Cerebellar nuclear complex (tissue), 1 donor: ENCODE results near the gene RAB15.

Experiments
- DNase-seq, 2 experiments: peaks; one replicate each; lab custom pipeline; 2025; lab: John Stamatoyannopoulos, UW

RAB15 gene

GRCh38 chr14:64990296-64990695 is 18.2 kb upstream of the RAB15 start:
- DNase-seq, result no peak

GRCh38 chr14:64987438-64987767 is 15.3 kb upstream of the RAB15 start:
- DNase-seq, result no peak

GRCh38 chr14:64986648-64987437 is 14.7 kb upstream of the RAB15 start, which contains the start of gene FNTB:
TSS of gene FNTB (plus strand) at chr14:64986895. CDS start at chr14:64986954, 59 bp downstream.
- peak; percentile 60 to 91 for DNase-seq

GRCh38 chr14:64983439-64984310 is 11.5 kb upstream of the RAB15 start:
- peak in 1 of 2 experiments; percentile 34 for DNase-seq

- no peak for DNase-seq
Measured at GRCh38 chr14:64979336-64980074, 7.4 kb upstream of the RAB15 start.

GRCh38 chr14:64974563-64974962 is 2.4 kb upstream of the RAB15 start:
- DNase-seq, result no peak

GRCh38 chr14:64973826-64974225 is 1.7 kb upstream of the RAB15 start:
- DNase-seq, result no peak

GRCh38 chr14:64973026-64973442 is 898 bp upstream of the RAB15 start:
- DNase-seq, result peak in 1 of 2 experiments; percentile 23

- no peak for DNase-seq
Measured at GRCh38 chr14:64971491-64971942, 619 bp downstream of the RAB15 start.

GRCh38 chr14:64970776-64971477 is 1.2 kb downstream of the RAB15 start:
- peak in 1 of 2 experiments; percentile 9 for DNase-seq

GRCh38 chr14:64970041-64970440 is 2.1 kb downstream of the RAB15 start:
- no peak for DNase-seq

GRCh38 chr14:64968651-64969050 is 3.5 kb downstream of the RAB15 start:
- DNase-seq, result no peak

GRCh38 chr14:64968167-64968566 is 4.0 kb downstream of the RAB15 start:
- no peak for DNase-seq

- no peak for DNase-seq
Measured at GRCh38 chr14:64966976-64967375, 5.2 kb downstream of the RAB15 start.

GRCh38 chr14:64965356-64966000 is 6.7 kb downstream of the RAB15 start:
- DNase-seq, result no peak

- no peak for DNase-seq
Measured at GRCh38 chr14:64963611-64964010, 8.5 kb downstream of the RAB15 start.

- peak; percentile 73 to 97 for DNase-seq
Measured at GRCh38 chr14:64960762-64961276, 11.3 kb downstream of the RAB15 start.

- DNase-seq, result no peak
Measured at GRCh38 chr14:64958743-64959142, 13.4 kb downstream of the RAB15 start.

- no peak for DNase-seq
Measured at GRCh38 chr14:64958201-64958600, 13.9 kb downstream of the RAB15 start.

- DNase-seq, result no peak
Measured at GRCh38 chr14:64956697-64957406, 15.3 kb downstream of the RAB15 start.
